Activated CD4-positive, alpha-beta T cell treated with anti-CD3 and anti-CD28 coated beads, Interleukin-2, Interleukin-6, amounts not matched to agents 100 ng/mL and 50 ng/mL, durations not matched to agents 16 hours and 8 hours (primary cell): ENCODE measurements around the gene GABRB3.

Experiments
- DNase-seq: peaks from one replicate; pipeline ENCODE4 v3.0.0-alpha.2; 2020

The GABRB3 gene

DNA sequence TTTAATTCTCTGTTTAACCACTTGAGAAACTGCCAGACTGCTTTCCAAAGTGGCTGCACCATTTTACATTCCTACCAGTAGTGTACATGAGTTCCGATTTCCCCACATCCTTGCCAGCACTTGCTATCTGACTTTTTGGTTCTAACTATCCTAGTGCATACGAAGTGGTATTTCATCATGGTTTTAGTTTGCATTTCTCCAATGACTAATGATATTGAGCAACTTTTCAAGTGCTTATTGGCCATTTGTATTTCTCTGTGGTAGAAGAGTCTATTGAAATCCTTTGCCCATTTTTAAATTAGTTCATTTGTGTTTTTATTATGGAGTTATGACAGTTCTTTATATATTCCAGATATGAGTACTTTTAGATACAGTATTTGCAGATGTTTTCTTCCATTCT lies 247.8 kb downstream of the GABRB3 start:
- DNase-seq: no peak

DNA sequence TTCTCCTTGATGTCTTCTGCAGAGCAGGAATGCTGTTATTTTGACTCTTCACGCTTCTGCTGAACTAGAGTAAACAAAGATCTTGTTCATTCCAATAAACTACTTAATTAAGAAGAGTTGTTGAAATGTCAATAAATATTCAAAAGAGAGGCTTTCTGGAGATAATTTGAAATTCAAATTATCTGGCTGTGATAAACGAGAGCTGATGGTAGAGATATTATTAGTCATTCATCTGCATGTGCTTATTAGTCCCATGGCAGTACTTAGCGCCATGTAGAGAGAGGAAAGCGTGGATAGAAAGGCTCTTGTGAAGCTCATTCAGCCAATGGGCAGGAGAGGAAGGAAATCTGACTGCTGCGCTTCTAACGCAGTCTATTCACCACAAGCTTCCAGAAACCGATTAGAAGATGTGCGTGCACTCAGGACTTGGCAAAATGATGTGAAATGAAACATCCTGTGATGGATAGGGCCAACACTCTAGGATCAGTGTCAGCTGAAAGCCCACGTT lies 251.1 kb downstream of the GABRB3 start:
- no peak for DNase-seq

DNA sequence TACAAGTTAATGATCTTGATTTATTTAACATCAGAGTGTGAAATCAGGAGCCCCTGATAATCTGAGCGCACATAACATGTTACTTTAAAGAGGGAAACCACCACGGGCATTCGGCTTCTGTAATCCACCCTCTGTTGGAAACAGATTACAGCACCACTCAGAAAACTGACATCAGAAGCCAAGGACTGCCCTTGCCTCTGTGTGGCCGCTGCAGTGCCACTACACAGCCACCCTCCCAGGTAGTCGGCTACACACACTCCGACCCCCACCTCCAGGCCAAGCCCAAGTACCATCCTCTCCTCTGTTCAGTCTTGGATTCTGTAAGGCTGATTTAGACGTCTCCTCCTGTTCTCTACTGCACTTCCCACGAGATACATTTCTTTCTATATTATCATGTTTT lies 251.7 kb downstream of the GABRB3 start:
- DNase-seq: no peak

DNA sequence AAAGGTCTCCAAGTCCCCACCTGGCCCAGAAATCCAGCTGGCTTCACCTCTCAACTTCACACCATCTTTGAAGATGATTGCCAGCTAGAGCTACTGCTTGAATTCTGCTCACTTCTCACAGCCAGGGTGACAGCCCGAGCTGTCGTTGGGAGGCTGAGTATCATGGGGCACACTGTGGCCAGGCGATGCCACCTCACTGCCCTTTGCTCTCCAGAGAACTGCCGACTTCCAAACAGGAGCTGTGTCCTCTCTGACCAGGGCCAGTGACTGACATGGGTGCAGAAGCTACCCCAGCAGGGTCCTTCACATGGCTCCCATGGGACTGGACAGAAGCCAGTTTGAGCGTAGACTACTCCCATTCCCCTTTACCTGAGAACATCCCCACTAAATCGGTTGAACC lies 254.0 kb downstream of the GABRB3 start:
- no peak for DNase-seq

DNA sequence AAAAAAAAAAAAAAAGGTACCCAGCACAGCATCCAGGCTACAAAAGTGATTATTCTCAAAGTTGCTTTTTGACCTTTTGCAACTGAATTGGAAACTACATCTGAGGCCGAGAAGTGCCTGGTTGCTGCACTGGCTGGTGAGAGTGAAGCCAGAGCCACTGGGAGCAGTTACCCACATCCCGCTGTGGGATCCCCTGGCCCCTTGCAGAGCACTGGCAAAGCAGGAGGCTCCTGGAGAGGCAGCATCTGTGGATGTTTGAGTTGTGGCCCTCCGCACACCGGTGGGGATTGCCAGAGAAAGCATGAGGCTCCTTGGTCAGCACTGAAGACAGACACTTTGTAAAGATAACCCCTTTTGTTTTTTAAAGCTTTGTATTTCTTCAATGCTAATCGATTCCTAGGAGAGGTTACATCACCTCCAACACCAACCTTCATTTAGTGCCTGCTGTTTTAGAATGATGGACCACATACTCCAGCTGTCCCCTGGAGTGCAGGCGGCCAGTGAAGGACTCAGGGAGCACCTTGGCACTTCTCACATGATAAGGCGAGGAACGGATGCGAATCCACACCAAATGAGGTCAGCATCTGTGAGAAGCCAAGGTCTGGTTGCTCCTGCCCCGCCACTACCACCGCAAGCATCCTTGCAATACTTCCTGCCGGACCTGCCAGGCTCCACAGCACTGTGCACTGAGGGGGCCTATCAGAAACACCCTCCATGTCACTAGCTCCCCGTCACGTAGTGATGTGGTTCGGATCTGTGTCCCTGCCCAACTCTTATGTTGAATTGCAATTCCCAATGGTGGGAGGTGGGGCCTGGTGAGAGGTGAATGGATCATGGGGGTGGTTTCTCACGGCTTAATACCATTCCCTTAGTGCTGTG lies 256.5 kb downstream of the GABRB3 start:
- DNase-seq: no peak

DNA sequence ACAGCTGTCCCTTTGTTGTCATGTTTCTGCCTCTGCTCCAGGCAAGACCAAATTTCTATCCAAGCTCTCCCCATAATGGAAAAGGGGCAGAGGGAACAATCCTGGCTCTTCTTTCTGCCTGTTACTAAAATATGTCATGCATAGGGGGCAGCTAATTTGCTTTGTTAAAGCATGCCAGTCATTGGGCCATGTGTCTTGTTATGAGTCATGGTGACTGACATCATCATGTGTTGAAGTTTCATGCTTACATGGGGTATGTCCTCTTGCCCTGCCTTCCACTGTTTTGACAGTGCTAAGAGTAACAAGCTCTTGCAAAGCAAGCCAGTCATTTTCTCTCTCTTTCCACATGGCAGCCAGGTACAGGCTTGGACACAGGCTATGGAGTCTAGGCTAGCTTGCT lies 268.9 kb downstream of the GABRB3 start:
- DNase-seq: peak; percentile 0
